Measurements from ENCODE around the gene KCNIP1.
A peak's percentile ranks its signal among the peaks of the same experiment; 100 is the strongest.

KCNIP1 gene

GRCh38 chr5:170662966-170663365, 159.1 kb downstream of the KCNIP1 start:
- H3K36me3 ChIP-seq (ENCODE audit: control insufficient read depth in 2 of 2, insufficient read depth in 2 of 2, low read length in 2 of 2), result no peaks in the 10 kb centered on the region
- no peak overlapping the region for H3K9ac ChIP-seq (ENCODE audit: low read length in 2 of 2)
- H3K4me1 ChIP-seq (ENCODE audit: control insufficient read depth, insufficient read depth, low read length), result no peaks in the 10 kb centered on the region
- H3K4me3 ChIP-seq (ENCODE audit: low read length in 2 of 2), result no peak overlapping the region
- H3K27ac ChIP-seq (ENCODE audit: low read length), result no peak overlapping the region
- H3K27me3 ChIP-seq (ENCODE audit: control insufficient read depth in 1 of 2, insufficient read depth in 2 of 2, low read length in 2 of 2), result peaks cover 0 to 4% of the 10 kb centered on the region in 2 donors
- no peaks in the 10 kb centered on the region for H3K9me3 ChIP-seq (ENCODE audit: control insufficient read depth in 2 of 2, low read length in 2 of 2)

GRCh38 chr5:170678811-170679210, 175.0 kb downstream of the KCNIP1 start:
- Histone ChIP-seq H3K27me3 (ENCODE audit: control insufficient read depth in 1 of 2, insufficient read depth in 2 of 2, low read length in 2 of 2) (peaks cover 10 to 13% of the 10 kb centered on the region in 2 donors), H3K4me1 (ENCODE audit: control insufficient read depth, insufficient read depth, low read length) (no peaks in the 10 kb centered on the region), H3K27ac (ENCODE audit: low read length) (no peak overlapping the region), H3K36me3 (ENCODE audit: control insufficient read depth in 2 of 2, insufficient read depth in 2 of 2, low read length in 2 of 2) (no peaks in the 10 kb centered on the region), H3K9me3 (ENCODE audit: control insufficient read depth in 2 of 2, low read length in 2 of 2) (no peaks in the 10 kb centered on the region), H3K9ac (ENCODE audit: low read length in 2 of 2) (no peak overlapping the region), H3K4me3 (ENCODE audit: low read length in 2 of 2) (no peak overlapping the region)

- Histone ChIP-seq H3K27ac (ENCODE audit: low read length) (no peak overlapping the region), H3K27me3 (ENCODE audit: control insufficient read depth in 1 of 2, insufficient read depth in 2 of 2, low read length in 2 of 2) (peaks cover 6 to 12% of the 10 kb centered on the region in 2 donors), H3K4me3 (ENCODE audit: low read length in 2 of 2) (peak overlapping the region in 1 of 2 donors; percentile 40)
Observed at GRCh38 chr5:170681013-170681433, 177.2 kb downstream of the KCNIP1 start.

GRCh38 chr5:170691657-170692056, 187.8 kb downstream of the KCNIP1 start:
- no peak overlapping the region for H3K4me3 ChIP-seq (ENCODE audit: low read length in 2 of 2)
- H3K9ac ChIP-seq (ENCODE audit: low read length in 2 of 2), result no peak overlapping the region
- no peaks in the 10 kb centered on the region for H3K36me3 ChIP-seq (ENCODE audit: control insufficient read depth in 2 of 2, insufficient read depth in 2 of 2, low read length in 2 of 2)
- H3K27ac ChIP-seq (ENCODE audit: low read length), result no peak overlapping the region
- H3K9me3 ChIP-seq (ENCODE audit: control insufficient read depth in 2 of 2, low read length in 2 of 2), result no peaks in the 10 kb centered on the region
- no peaks in the 10 kb centered on the region for H3K4me1 ChIP-seq (ENCODE audit: control insufficient read depth, insufficient read depth, low read length)
- H3K27me3 ChIP-seq (ENCODE audit: control insufficient read depth in 1 of 2, insufficient read depth in 2 of 2, low read length in 2 of 2), result peaks cover 11% of the 10 kb centered on the region in 2 donors

More at GRCh38 chr5:170681013-170681433, 177.2 kb downstream of the KCNIP1 start:
- no peak overlapping the region for H3K9ac ChIP-seq (ENCODE audit: low read length in 2 of 2)
- no peaks in the 10 kb centered on the region for H3K36me3 ChIP-seq (ENCODE audit: control insufficient read depth in 2 of 2, insufficient read depth in 2 of 2, low read length in 2 of 2)
- no peaks in the 10 kb centered on the region for H3K9me3 ChIP-seq (ENCODE audit: control insufficient read depth in 2 of 2, low read length in 2 of 2)
- H3K4me1 ChIP-seq (ENCODE audit: control insufficient read depth, insufficient read depth, low read length), result no peaks in the 10 kb centered on the region

- no peak overlapping the region for H3K27ac ChIP-seq (ENCODE audit: low read length)
- H3K36me3 ChIP-seq (ENCODE audit: control insufficient read depth in 2 of 2, insufficient read depth in 2 of 2, low read length in 2 of 2), result no peaks in the 10 kb centered on the region
- H3K4me3 ChIP-seq (ENCODE audit: low read length in 2 of 2), result no peak overlapping the region
- H3K9ac ChIP-seq (ENCODE audit: low read length in 2 of 2), result no peak overlapping the region
- H3K4me1 ChIP-seq (ENCODE audit: control insufficient read depth, insufficient read depth, low read length), result no peaks in the 10 kb centered on the region
- peaks cover 11 to 15% of the 10 kb centered on the region in 2 donors for H3K27me3 ChIP-seq (ENCODE audit: control insufficient read depth in 1 of 2, insufficient read depth in 2 of 2, low read length in 2 of 2)
- no peaks in the 10 kb centered on the region for H3K9me3 ChIP-seq (ENCODE audit: control insufficient read depth in 2 of 2, low read length in 2 of 2)
Observed at GRCh38 chr5:170693701-170694100, 189.9 kb downstream of the KCNIP1 start.

GRCh38 chr5:170694911-170695310, 191.1 kb downstream of the KCNIP1 start:
- H3K27me3 ChIP-seq (ENCODE audit: control insufficient read depth in 1 of 2, insufficient read depth in 2 of 2, low read length in 2 of 2), result peaks cover 11 to 15% of the 10 kb centered on the region in 2 donors

GRCh38 chr5:170697031-170697430, 193.2 kb downstream of the KCNIP1 start:
- no peaks in the 10 kb centered on the region for H3K9me3 ChIP-seq (ENCODE audit: control insufficient read depth in 2 of 2, low read length in 2 of 2)
- H3K9ac ChIP-seq (ENCODE audit: low read length in 2 of 2), result no peak overlapping the region
- no peak overlapping the region for H3K27ac ChIP-seq (ENCODE audit: low read length)
- no peaks in the 10 kb centered on the region for H3K36me3 ChIP-seq (ENCODE audit: control insufficient read depth in 2 of 2, insufficient read depth in 2 of 2, low read length in 2 of 2)
- H3K4me3 ChIP-seq (ENCODE audit: low read length in 2 of 2), result no peak overlapping the region
- H3K4me1 ChIP-seq (ENCODE audit: control insufficient read depth, insufficient read depth, low read length), result no peaks in the 10 kb centered on the region
- peaks cover 5 to 15% of the 10 kb centered on the region in 2 donors for H3K27me3 ChIP-seq (ENCODE audit: control insufficient read depth in 1 of 2, insufficient read depth in 2 of 2, low read length in 2 of 2)

More at GRCh38 chr5:170694911-170695310, 191.1 kb downstream of the KCNIP1 start:
- Histone ChIP-seq H3K4me3 (ENCODE audit: low read length in 2 of 2) (no peak overlapping the region), H3K9ac (ENCODE audit: low read length in 2 of 2) (no peak overlapping the region), H3K4me1 (ENCODE audit: control insufficient read depth, insufficient read depth, low read length) (no peaks in the 10 kb centered on the region), H3K9me3 (ENCODE audit: control insufficient read depth in 2 of 2, low read length in 2 of 2) (no peaks in the 10 kb centered on the region), H3K36me3 (ENCODE audit: control insufficient read depth in 2 of 2, insufficient read depth in 2 of 2, low read length in 2 of 2) (no peaks in the 10 kb centered on the region), H3K27ac (ENCODE audit: low read length) (no peak overlapping the region)

GRCh38 chr5:170700503-170700902, 196.7 kb downstream of the KCNIP1 start:
- Histone ChIP-seq H3K4me3 (ENCODE audit: low read length in 2 of 2) (no peak overlapping the region), H3K9ac (ENCODE audit: low read length in 2 of 2) (no peak overlapping the region), H3K27me3 (ENCODE audit: control insufficient read depth in 1 of 2, insufficient read depth in 2 of 2, low read length in 2 of 2) (peaks cover 0 to 10% of the 10 kb centered on the region in 2 donors), H3K36me3 (ENCODE audit: control insufficient read depth in 2 of 2, insufficient read depth in 2 of 2, low read length in 2 of 2) (no peaks in the 10 kb centered on the region), H3K9me3 (ENCODE audit: control insufficient read depth in 2 of 2, low read length in 2 of 2) (no peaks in the 10 kb centered on the region), H3K27ac (ENCODE audit: low read length) (no peak overlapping the region), H3K4me1 (ENCODE audit: control insufficient read depth, insufficient read depth, low read length) (no peaks in the 10 kb centered on the region)

GRCh38 chr5:170701334-170701733, 197.5 kb downstream of the KCNIP1 start:
- Histone ChIP-seq H3K4me3 (ENCODE audit: low read length in 2 of 2) (no peak overlapping the region), H3K4me1 (ENCODE audit: control insufficient read depth, insufficient read depth, low read length) (no peaks in the 10 kb centered on the region), H3K27ac (ENCODE audit: low read length) (no peak overlapping the region), H3K27me3 (ENCODE audit: control insufficient read depth in 1 of 2, insufficient read depth in 2 of 2, low read length in 2 of 2) (peaks cover 0 to 7% of the 10 kb centered on the region in 2 donors), H3K36me3 (ENCODE audit: control insufficient read depth in 2 of 2, insufficient read depth in 2 of 2, low read length in 2 of 2) (no peaks in the 10 kb centered on the region), H3K9me3 (ENCODE audit: control insufficient read depth in 2 of 2, low read length in 2 of 2) (no peaks in the 10 kb centered on the region), H3K9ac (ENCODE audit: low read length in 2 of 2) (no peak overlapping the region)

- Histone ChIP-seq H3K27me3 (ENCODE audit: control insufficient read depth in 1 of 2, insufficient read depth in 2 of 2, low read length in 2 of 2) (no peaks in the 10 kb centered on the region), H3K36me3 (ENCODE audit: control insufficient read depth in 2 of 2, insufficient read depth in 2 of 2, low read length in 2 of 2) (no peaks in the 10 kb centered on the region), H3K9ac (ENCODE audit: low read length in 2 of 2) (no peak overlapping the region), H3K27ac (ENCODE audit: low read length) (no peak overlapping the region), H3K4me3 (ENCODE audit: low read length in 2 of 2) (no peak overlapping the region), H3K9me3 (ENCODE audit: control insufficient read depth in 2 of 2, low read length in 2 of 2) (no peaks in the 10 kb centered on the region), H3K4me1 (ENCODE audit: control insufficient read depth, insufficient read depth, low read length) (no peaks in the 10 kb centered on the region)
Observed at GRCh38 chr5:170704417-170705192, 200.8 kb downstream of the KCNIP1 start.

GRCh38 chr5:170709640-170710039, 205.8 kb downstream of the KCNIP1 start:
- Histone ChIP-seq H3K27ac (ENCODE audit: low read length) (no peak overlapping the region), H3K4me3 (ENCODE audit: low read length in 2 of 2) (no peak overlapping the region), H3K4me1 (ENCODE audit: control insufficient read depth, insufficient read depth, low read length) (no peaks in the 10 kb centered on the region), H3K9ac (ENCODE audit: low read length in 2 of 2) (no peak overlapping the region), H3K36me3 (ENCODE audit: control insufficient read depth in 2 of 2, insufficient read depth in 2 of 2, low read length in 2 of 2) (no peaks in the 10 kb centered on the region), H3K9me3 (ENCODE audit: control insufficient read depth in 2 of 2, low read length in 2 of 2) (no peaks in the 10 kb centered on the region), H3K27me3 (ENCODE audit: control insufficient read depth in 1 of 2, insufficient read depth in 2 of 2, low read length in 2 of 2) (no peaks in the 10 kb centered on the region)

All from stomach smooth muscle (tissue), 2 donors.